NAMALWA (cell line): Measurements from ENCODE around the gene KCNA10.

ENCODE experiments used
- DNase-seq: peaks from one replicate; pipeline ENCODE4 v3.0.0-alpha.2; 2015; ENCODE audit warnings: low spot score

KCNA10 gene

GRCh38 chr1:110519125-110519810 is at the start of gene KCNA10:
Gene KCNA10, minus strand, starts transcription at chr1:110519175. Its CDS starts 388 bp downstream, at chr1:110518787.
- DNase-seq: no peak

GRCh38 chr1:110566836-110567235 is 47.9 kb upstream of the KCNA10 start:
- DNase-seq: no peak

GRCh38 chr1:110565565-110565964 is 46.6 kb upstream of the KCNA10 start:
- DNase-seq: no peak

- DNase-seq: no peak
These were observed 44.1 kb upstream of the KCNA10 start for GRCh38 chr1:110563089-110563488.

GRCh38 chr1:110561596-110561995 is 42.6 kb upstream of the KCNA10 start:
- DNase-seq: no peak

- DNase-seq: no peak
These were observed 40.2 kb upstream of the KCNA10 start for GRCh38 chr1:110559157-110559556.

GRCh38 chr1:110557481-110557880 is 38.5 kb upstream of the KCNA10 start:
- no peak for DNase-seq

GRCh38 chr1:110556471-110556807 is 37.5 kb upstream of the KCNA10 start:
- no peak for DNase-seq

- no peak for DNase-seq
These were observed 37.0 kb upstream of the KCNA10 start for GRCh38 chr1:110555807-110556470.

- DNase-seq: no peak
These were observed 36.2 kb upstream of the KCNA10 start for GRCh38 chr1:110554871-110555801.

- DNase-seq: no peak
These were observed 32.4 kb upstream of the KCNA10 start for GRCh38 chr1:110551278-110551809.

GRCh38 chr1:110549831-110550230 is 30.9 kb upstream of the KCNA10 start:
- DNase-seq: no peak

GRCh38 chr1:110548381-110548780 is 29.4 kb upstream of the KCNA10 start:
- DNase-seq: peak; percentile 29

GRCh38 chr1:110547017-110547416 is 28.0 kb upstream of the KCNA10 start:
- DNase-seq: no peak

GRCh38 chr1:110545492-110545891 is 26.5 kb upstream of the KCNA10 start:
- no peak for DNase-seq

- no peak for DNase-seq
These were observed 25.8 kb upstream of the KCNA10 start for GRCh38 chr1:110544753-110545152.

GRCh38 chr1:110542725-110543124 is 23.8 kb upstream of the KCNA10 start:
- DNase-seq: peak; percentile 41

- DNase-seq: no peak
These were observed 23.0 kb upstream of the KCNA10 start for GRCh38 chr1:110541906-110542395.

GRCh38 chr1:110540891-110541685 is 22.1 kb upstream of the KCNA10 start:
- DNase-seq: no peak

GRCh38 chr1:110538921-110539320 is 19.9 kb upstream of the KCNA10 start:
- no peak for DNase-seq

- no peak for DNase-seq
These were observed 19.1 kb upstream of the KCNA10 start for GRCh38 chr1:110538075-110538474.
